GM13977 (cell line): Measurements from ENCODE around the gene KCNQ1.
A peak's percentile ranks its signal among the peaks of the same experiment; 100 is the strongest.

Source experiments
- DNase-seq: peaks from one replicate; pipeline ENCODE4 v3.0.0; 2012; ENCODE audit warnings: low spot score
- CTCF ChIP-seq: IDR thresholded peaks from 2 replicates; pipeline ENCODE4 v1.5.1; 2012; ENCODE audit warnings: mild to moderate bottlenecking, control low read depth; ENCODE audit not compliant: insufficient read depth; ENCODE audit errors: extremely low read depth, missing control alignments
- in situ Hi-C: fragments of 300-500 bp; cut with MboI; formaldehyde crosslinking; loops from one replicate; pipeline ENCODE4 v1.12.0; 2022; ENCODE audit warnings: low sequenced_read_pairs, low pct_unique_long_range_greater_than_20kb, mixed read lengths, inconsistent platforms; ENCODE audit not compliant: unreplicated experiment

Gene KCNQ1

GRCh38 chr11:2510626-2511402, 66.0 kb downstream of the KCNQ1 start:
- no peak for TF ChIP-seq CTCF
- in situ Hi-C loops = no loop called here
- peak; percentile 24 for DNase-seq

GRCh38 chr11:2511421-2512369, 66.9 kb downstream of the KCNQ1 start:
- TF ChIP-seq CTCF = no peak
- in situ Hi-C loops = no loop called here
- peak; percentile 15 for DNase-seq

GRCh38 chr11:2512431-2513407, 67.9 kb downstream of the KCNQ1 start:
- in situ Hi-C loops = no loop called here
- peak; percentile 15 for DNase-seq
- no peak for TF ChIP-seq CTCF

DNA sequence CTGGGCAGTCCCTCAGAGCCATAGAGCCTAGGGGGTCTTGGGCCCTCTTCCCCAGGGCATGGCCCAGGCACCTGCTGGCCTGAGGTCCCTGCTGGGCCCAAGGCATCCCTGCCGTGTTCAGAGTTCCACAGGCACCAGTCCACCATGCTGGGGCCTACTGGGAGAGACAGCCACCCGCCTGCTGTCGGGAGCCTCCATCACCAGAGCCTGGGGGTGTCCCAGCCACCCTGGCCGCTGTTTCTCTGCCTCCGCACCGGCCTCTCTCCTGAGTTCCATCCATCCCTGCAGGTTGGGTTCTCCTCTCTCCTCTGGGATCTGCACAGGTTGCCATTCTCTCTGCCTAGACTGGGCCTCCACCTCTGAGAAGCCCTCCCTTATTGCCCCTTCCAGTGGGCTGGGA, 68.6 kb downstream of the KCNQ1 start:
- DNase-seq = peak; percentile 10
- in situ Hi-C loops = no loop called here
- TF ChIP-seq CTCF = no peak

DNA sequence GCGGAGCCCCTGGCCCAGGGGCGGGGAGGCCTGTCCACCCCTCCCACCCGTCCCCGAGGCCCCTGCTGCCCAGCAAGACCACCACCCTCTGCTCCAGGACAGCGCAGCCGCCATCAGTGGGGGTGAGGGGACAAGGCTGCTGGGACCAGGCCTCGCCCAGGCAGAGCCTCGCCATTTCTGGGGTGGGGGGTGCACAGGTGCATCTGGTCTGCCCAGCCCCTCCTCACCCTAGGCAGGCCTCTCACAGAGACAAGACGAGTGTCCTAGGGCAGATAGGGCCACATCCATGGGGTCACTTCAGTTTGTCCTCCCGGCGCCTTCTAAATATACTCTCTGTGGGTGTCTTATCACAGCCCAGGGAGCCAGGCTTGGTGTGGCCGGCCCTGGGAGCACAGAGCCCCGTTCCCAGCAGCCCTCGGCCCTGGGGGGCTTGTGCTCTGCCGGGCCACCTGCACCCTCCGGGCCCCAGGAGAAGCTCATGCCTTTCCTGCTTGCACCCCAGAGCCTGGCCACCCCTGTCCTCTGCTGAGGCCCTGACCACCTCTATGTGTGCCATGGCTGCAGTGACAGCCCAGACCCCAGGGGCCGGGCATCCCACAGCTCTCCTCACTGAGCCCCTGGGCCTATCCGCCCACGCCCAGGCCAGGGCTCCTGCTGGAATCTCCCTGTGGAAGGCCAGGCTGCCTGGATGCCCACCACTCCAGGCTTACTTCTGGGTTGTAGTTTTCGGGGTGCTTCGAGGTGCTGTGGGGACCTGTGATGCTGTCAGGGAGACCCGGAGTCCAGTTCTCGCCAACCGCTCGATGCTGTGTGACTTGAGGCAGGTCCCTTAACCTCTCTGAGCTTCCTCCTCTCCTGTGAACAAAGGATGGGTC, 70.8 kb downstream of the KCNQ1 start:
- in situ Hi-C loops = no loop called here
- no peak for TF ChIP-seq CTCF
- DNase-seq = no peak
